HepG2 (cell line): Measurements from ENCODE around the gene CCSER1. TPM values are rescaled to one million over a fixed set of nuclear protein-coding genes. Genes with fewer than 3 reads are reported as not detected.

Experiments
- ATAC-seq: fragments of 200-7000 bp; cut with Tn5 transposase; 3 replicates; pipeline ENCODE4 v1.9.1; 2020; ENCODE audit warnings: mild to moderate bottlenecking, moderate library complexity
- BruUV-seq: library from RNA; stranded (reverse); fragments of 400-500 nt; replicated peaks from 2 replicates; lab custom pipeline; 2021; lab: Mats Ljungman, UMichigan
- CTCF ChIA-PET: fragments of 300-600 bp; formaldehyde crosslinking; extraction: SDS; loops from one replicate; lab custom pipeline; 2021; ENCODE audit warnings: low total read pairs, inconsistent platforms, low intra/inter-chr PET ratio; lab: Yijun Ruan, JAX
- POLR2A ChIA-PET: fragments of 350-600 bp; sonication (Branson Sonifier 250); formaldehyde crosslinking; loops from one replicate; lab custom pipeline; 2020; ENCODE audit warnings: antibody characterized with exemption, inconsistent platforms; lab: Yijun Ruan, JAX
- DNase-seq: peaks from one replicate; pipeline ENCODE4 v3.0.0-alpha.2; 2015; ENCODE audit warnings: low spot score
- FAIRE-seq: peaks from 3 replicates; lab custom pipeline; 2011; peaks lifted over from hg19 to GRCh38; lab: Jason Lieb, UNC
- H2AFZ ChIP-seq: one replicate; pipeline ENCODE4 v1.6.1; 2011; ENCODE audit warnings: low read length, inconsistent platforms
- H3K27ac ChIP-seq: fragments of 300-600 bp; 3 replicates; pipeline ENCODE4 v1.8.0; 2011; ENCODE audit warnings: mixed run types, mild to moderate bottlenecking, mixed read lengths, low read length, inconsistent platforms; ENCODE audit not compliant: insufficient read depth; ENCODE audit errors: extremely low read length
- H3K27me3 ChIP-seq, 2 experiments: fragments of 200-600 bp in 1 of 2; 2 replicates in 1 of 2; 3 replicates in 1 of 2; pipeline versions ENCODE4 v1.6.0 to v1.8.0; 2011; ENCODE audit warnings: low read length in 2 of 2, mild to moderate bottlenecking in 2 of 2, moderate library complexity in 2 of 2, inconsistent platforms in 1 of 2; ENCODE audit not compliant: insufficient read depth in 2 of 2, control insufficient read depth in 1 of 2
- H3K36me3 ChIP-seq, 2 experiments: fragments of 200-600 bp in 1 of 2; replicated peaks in 1 of 2; 2 replicates in 1 of 2; 3 replicates in 1 of 2; pipeline versions ENCODE4 v1.5.1 to v1.8.0; 2011; ENCODE audit warnings: low read length in 2 of 2, inconsistent platforms in 1 of 2; ENCODE audit not compliant: insufficient read depth in 2 of 2, control insufficient read depth in 1 of 2
- H3K4me1 ChIP-seq: 2 replicates; pipeline ENCODE4 v1.5.1; 2012; ENCODE audit warnings: low read length, inconsistent platforms; ENCODE audit not compliant: insufficient read depth
- H3K4me2 ChIP-seq: 2 replicates; pipeline ENCODE4 v1.6.0; 2011; ENCODE audit warnings: low read depth, low read length, inconsistent platforms
- H3K4me3 ChIP-seq, 3 experiments: fragments of 200-600 bp in 1 of 3; sonication (generic), shearing (Covaris generic) in 1 of 3; replicated peaks in 1 of 3; 2 replicates each; pipeline ENCODE4 v1.5.1; 2011 to 2016; ENCODE audit warnings: low read length in 3 of 3, inconsistent platforms in 2 of 3, low read depth in 2 of 3, mild to moderate bottlenecking in 2 of 3, control low read depth in 1 of 3, mixed read lengths in 1 of 3; ENCODE audit not compliant: insufficient read depth in 1 of 3
- H3K79me2 ChIP-seq: one replicate; pipeline ENCODE4 v1.6.1; 2011; ENCODE audit warnings: low read length, inconsistent platforms; ENCODE audit not compliant: insufficient read depth
- H3K9ac ChIP-seq: 2 replicates; pipeline ENCODE4 v1.6.0; 2011; ENCODE audit warnings: mild to moderate bottlenecking, low read depth, low read length, inconsistent platforms; ENCODE audit not compliant: insufficient read depth
- H3K9me3 ChIP-seq: 2 replicates; pipeline ENCODE4 v1.5.1; 2012; ENCODE audit warnings: mild to moderate bottlenecking, low read length
- H4K20me1 ChIP-seq: 2 replicates; pipeline ENCODE4 v1.6.0; 2011; ENCODE audit warnings: inconsistent platforms, mild to moderate bottlenecking, low read length, moderate library complexity; ENCODE audit not compliant: insufficient read depth
- HNRNPUL1 ChIP-seq: fragments of 200-400 bp; formaldehyde crosslinking; IDR thresholded peaks from 2 replicates; pipeline ENCODE4 v1.6.1; 2017; ENCODE audit warnings: low read depth, mild to moderate bottlenecking, low read length, moderate library complexity
- MAFK ChIP-seq, 2 experiments: IDR thresholded peaks in 1 of 2; conservative IDR thresholded peaks in 1 of 2; 2 replicates each; pipeline ENCODE4 v1.6.1; 2011; ENCODE audit warnings: improper control_type of control experiment in 2 of 2, low read length in 2 of 2
- SOX6 ChIP-seq, 2 experiments: fragments of 450-650 bp in 1 of 2; sonication (generic) in 1 of 2; formaldehyde crosslinking in 1 of 2; IDR thresholded peaks; 2 replicates each; pipeline versions ENCODE4 v1.4.0 to v1.6.1; 2017 to 2020; ENCODE audit warnings: antibody characterized with exemption in 1 of 2, mild to moderate bottlenecking in 1 of 2, missing genetic modification reagents in 1 of 2
- TGIF2 ChIP-seq: IDR thresholded peaks from 2 replicates; pipeline ENCODE4 v1.6.1; 2016; ENCODE audit warnings: control low read depth, missing compliant biosample characterization
- TIGD3 ChIP-seq: sonication (generic); formaldehyde crosslinking; IDR thresholded peaks from 2 replicates; pipeline ENCODE4 v1.5.1; 2020; ENCODE audit warnings: mild to moderate bottlenecking, missing genetic modification reagents, borderline replicate concordance
- ZFY ChIP-seq: sonication (generic); formaldehyde crosslinking; IDR thresholded peaks from 2 replicates; pipeline ENCODE4 v1.4.0; 2020; ENCODE audit warnings: missing genetic modification reagents
- ZIK1 ChIP-seq: sonication (generic); formaldehyde crosslinking; IDR thresholded peaks from 2 replicates; pipeline ENCODE4 v1.5.0; 2020; ENCODE audit warnings: mild to moderate bottlenecking, low read depth, missing genetic modification reagents, borderline replicate concordance
- ZMYM2 ChIP-seq: sonication (generic); formaldehyde crosslinking; IDR thresholded peaks from 2 replicates; pipeline ENCODE4 v1.8.0; 2022; ENCODE audit warnings: mild to moderate bottlenecking, missing genetic modification reagents
- ZNF253 ChIP-seq: sonication (generic); formaldehyde crosslinking; IDR thresholded peaks from 2 replicates; pipeline ENCODE4 v1.8.0; 2022; ENCODE audit warnings: mild to moderate bottlenecking, missing genetic modification reagents, borderline replicate concordance
- ZNF441 ChIP-seq: sonication (generic); formaldehyde crosslinking; IDR thresholded peaks from 2 replicates; pipeline ENCODE4 v1.7.0; 2021; ENCODE audit warnings: missing genetic modification reagents, borderline replicate concordance
- ZNF543 ChIP-seq: sonication (generic); formaldehyde crosslinking; IDR thresholded peaks from 2 replicates; pipeline ENCODE4 v1.4.0; 2020; ENCODE audit warnings: mild to moderate bottlenecking, missing genetic modification reagents
- ZNF572 ChIP-seq: sonication (generic); formaldehyde crosslinking; IDR thresholded peaks from 2 replicates; pipeline ENCODE4 v1.5.1; 2020; ENCODE audit warnings: mild to moderate bottlenecking, missing genetic modification reagents
- ZNF615 ChIP-seq: sonication (generic); formaldehyde crosslinking; IDR thresholded peaks from 2 replicates; pipeline ENCODE4 v1.5.0; 2020; ENCODE audit warnings: mild to moderate bottlenecking, missing genetic modification reagents, borderline replicate concordance
- ZNF691 ChIP-seq: sonication (generic); formaldehyde crosslinking; IDR thresholded peaks from 2 replicates; pipeline ENCODE4 v1.4.0; 2020; ENCODE audit warnings: missing genetic modification reagents, low read depth, mild to moderate bottlenecking, borderline replicate concordance
- ZNF7 ChIP-seq: IDR thresholded peaks from 2 replicates; pipeline ENCODE4 v1.6.1; 2016; ENCODE audit warnings: missing biosample characterization, missing genetic modification reagents
- ZNF766 ChIP-seq: sonication (generic); formaldehyde crosslinking; IDR thresholded peaks from 2 replicates; pipeline ENCODE4 v1.5.0; 2020; ENCODE audit warnings: missing genetic modification reagents, borderline replicate concordance
- WGBS: methylation state at CpG from one replicate; pipeline ENCODE4 v1.1.6; 2017; ENCODE audit warnings: low lambda C conversion rate; 5-methylcytosine and 5-hydroxymethylcytosine counted together
- in situ Hi-C: cut with HindIII; loops from 2 replicates; pipeline ENCODE4 v1.10.0; 2017; ENCODE audit warnings: low pct_unique_long_range_greater_than_20kb; ENCODE audit not compliant: extremely low pct_ligation_motif_present
- intact Hi-C: fragments of 100-400 bp; cut with micrococcal nuclease; formaldehyde crosslinking; loops from one replicate; pipeline ENCODE4 v1.10.0; 2022; ENCODE audit not compliant: unreplicated experiment
- polyA plus RNA-seq, 8 experiments: library from polyadenylated mRNA; depleted of rRNA in 3 of 8; stranded (reverse) in 7 of 8; unstranded in 1 of 8; fragments of >200 nt; fragmentation: Illumina TruSeq in 4 of 8; extraction: Trizol in 4 of 8; gene quantifications; 2 replicates each; pipeline versions ENCODE4 v1.2.1 to v1.2.3, GENCODE V29; 2011 to 2016; ENCODE audit warnings: low read depth in 4 of 8, missing spikeins in 1 of 8, mixed read lengths in 1 of 8; ENCODE audit not compliant: insufficient read depth in 1 of 8
- total RNA-seq, 5 experiments: library from RNA; depleted of rRNA; stranded (reverse); fragments of >200 nt; fragmentation: Illumina TruSeq; extraction: Trizol; gene quantifications; 2 replicates each; pipeline ENCODE4 v1.2.3, GENCODE V29; 2016; ENCODE audit warnings: low read depth in 1 of 5
- TF ChIP-seq, protein P1 (sequence below): sonication (generic); formaldehyde crosslinking; IDR thresholded peaks from 2 replicates; pipeline ENCODE4 v1.5.0; 2020; ENCODE audit warnings: mild to moderate bottlenecking, missing genetic modification reagents

The CCSER1 gene
- total and polyA plus RNA-seq, 2 of the 13 experiments (the other 11 are each of a cell fraction or from before 2014, with no cell fraction given): not detected

GRCh38 chr4:91228659-91229058 is 1101.5 kb downstream of the CCSER1 start:
- POLR2A ChIA-PET: no interaction called here

More at GRCh38 chr4:91228659-91229058, 1101.5 kb downstream of the CCSER1 start:
- ATAC-seq (no peak), FAIRE-seq (no peak), DNase-seq (no peak)
- Histone ChIP-seq H3K79me2 (no peaks in the 10 kb centered on the region), H3K4me3 (no peak overlapping the region), H3K9ac (no peak overlapping the region), H3K4me2 (no peak overlapping the region), H3K9me3 (no peaks in the 10 kb centered on the region), H3K27ac (no peak overlapping the region), H3K36me3 (no peaks in the 10 kb centered on the region), H3K27me3 (no peaks in the 10 kb centered on the region), H3K4me1 (no peaks in the 10 kb centered on the region), H4K20me1 (no peaks in the 10 kb centered on the region), H2AFZ (no peak overlapping the region)
- no TSS peak for BruUV-seq
- intact Hi-C loops: no loop called here
- CTCF ChIA-PET: no interaction called here
- in situ Hi-C loops: no loop called here
- WGBS: 24% methylated on average over 3 of the region's 3 CpGs
- TF ChIP-seq ZNF766 (no peak), ZNF691 (CRISPR knock-in tag) (no peak), TIGD3 (no peak), TGIF2 (CRISPR knock-in tag) (no peak), ZIK1 (CRISPR knock-in tag) (no peak), ZMYM2 (CRISPR knock-in tag) (no peak), ZNF441 (CRISPR knock-in tag) (no peak), MAFK (conservative IDR thresholded peaks at IDR 0.05 in 1 of 2, IDR thresholded peaks at IDR 0.05 in 1 of 2; ENCODE audit: low read length in 2 of 2) (no peak), ZFY (CRISPR knock-in tag) (no peak), ZNF7 (no peak), ZNF615 (CRISPR knock-in tag) (no peak), HNRNPUL1 (no peak), SOX6 (IDR thresholded peaks at IDR 0.05) (no peak), SOX6 (CRISPR knock-in tag; IDR thresholded peaks at IDR 0.05) (no peak), ZNF543 (CRISPR knock-in tag) (no peak), ZNF253 (CRISPR knock-in tag) (no peak), ZNF572 (CRISPR knock-in tag) (no peak)
- TF ChIP-seq, protein P1, sequence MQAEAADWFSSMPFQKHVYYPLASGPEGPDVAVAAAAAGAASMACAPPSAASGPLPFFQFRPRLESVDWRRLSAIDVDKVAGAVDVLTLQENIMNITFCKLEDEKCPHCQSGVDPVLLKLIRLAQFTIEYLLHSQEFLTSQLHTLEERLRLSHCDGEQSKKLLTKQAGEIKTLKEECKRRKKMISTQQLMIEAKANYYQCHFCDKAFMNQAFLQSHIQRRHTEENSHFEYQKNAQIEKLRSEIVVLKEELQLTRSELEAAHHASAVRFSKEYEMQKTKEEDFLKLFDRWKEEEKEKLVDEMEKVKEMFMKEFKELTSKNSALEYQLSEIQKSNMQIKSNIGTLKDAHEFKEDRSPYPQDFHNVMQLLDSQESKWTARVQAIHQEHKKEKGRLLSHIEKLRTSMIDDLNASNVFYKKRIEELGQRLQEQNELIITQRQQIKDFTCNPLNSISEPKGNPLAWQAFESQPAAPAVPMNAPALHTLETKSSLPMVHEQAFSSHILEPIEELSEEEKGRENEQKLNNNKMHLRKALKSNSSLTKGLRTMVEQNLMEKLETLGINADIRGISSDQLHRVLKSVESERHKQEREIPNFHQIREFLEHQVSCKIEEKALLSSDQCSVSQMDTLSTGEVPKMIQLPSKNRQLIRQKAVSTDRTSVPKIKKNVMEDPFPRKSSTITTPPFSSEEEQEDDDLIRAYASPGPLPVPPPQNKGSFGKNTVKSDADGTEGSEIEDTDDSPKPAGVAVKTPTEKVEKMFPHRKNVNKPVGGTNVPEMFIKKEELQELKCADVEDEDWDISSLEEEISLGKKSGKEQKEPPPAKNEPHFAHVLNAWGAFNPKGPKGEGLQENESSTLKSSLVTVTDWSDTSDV (CRISPR knock-in tag): no peak
